ENCODE data around the gene AQP12B.

DNA sequence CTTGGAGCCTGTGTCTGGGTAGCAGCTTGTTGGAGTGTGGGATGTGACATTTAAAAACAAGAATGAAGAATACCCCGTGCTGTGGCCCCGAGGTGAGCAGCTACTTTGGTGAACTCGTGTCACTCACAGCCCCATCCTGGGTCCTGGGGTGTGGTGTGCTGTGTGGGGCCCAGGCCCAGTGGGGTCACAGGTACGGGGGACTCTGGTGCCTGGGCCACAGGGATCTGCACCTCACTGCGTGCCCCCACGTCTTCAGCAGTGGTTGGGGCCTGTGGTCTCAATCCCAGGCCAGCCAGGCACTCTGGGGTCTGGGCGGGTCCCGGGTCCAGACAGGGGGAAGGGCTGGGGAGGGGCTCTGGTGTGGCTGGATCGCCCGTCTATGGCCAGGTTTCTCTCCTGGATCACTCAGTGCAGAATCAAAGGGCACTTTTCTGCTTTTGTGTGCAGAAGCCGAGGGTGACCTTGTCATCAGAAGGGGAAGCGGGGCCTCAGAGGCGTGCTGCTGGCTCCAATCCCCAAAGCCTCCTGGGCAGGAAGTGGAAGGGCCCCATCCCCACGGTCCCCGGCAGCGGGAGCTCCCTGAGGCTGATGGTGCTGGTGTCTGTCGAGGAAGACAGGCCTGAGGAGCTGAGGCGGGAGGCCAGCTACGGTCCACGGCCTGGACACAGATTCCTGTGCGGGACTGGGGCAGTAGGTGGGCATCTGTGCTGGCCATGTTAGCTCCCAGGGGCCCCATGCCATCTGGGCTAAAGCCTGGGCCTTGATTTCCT, 56.0 kb downstream of the AQP12B start:
- TF ChIP-seq CTCF (IDR thresholded peaks at IDR 0.05) (no peak), POLR2AphosphoS5 (IDR thresholded peaks at IDR 0.05; ENCODE audit: low read depth, low read length) (no peak), EZH2phosphoT487 (IDR thresholded peaks at IDR 0.05; ENCODE audit: borderline replicate concordance, low read depth) (no peak), MEF2A (IDR thresholded peaks at IDR 0.05; ENCODE audit: borderline replicate concordance, low read depth) (no peak), EP300 (IDR thresholded peaks at IDR 0.05; ENCODE audit: borderline replicate concordance in 1 of 2, low read depth in 1 of 2, low read length in 1 of 2) (no peak)

All from SK-N-SH (cell line).